HCT116 (cell line): ENCODE measurements around the gene GCK. TPM values are rescaled to one million over a fixed set of nuclear protein-coding genes. Genes with fewer than 3 reads are reported as not detected.

Source experiments
- ATAC-seq: fragments of 200-7000 bp; cut with Tn5 transposase; 2 replicates; pipeline ENCODE4 v1.9.1; 2020; ENCODE audit warnings: mild to moderate bottlenecking, moderate library complexity
- BruUV-seq: library from RNA; stranded (reverse); fragments of 400-500 nt; replicated peaks from 2 replicates; lab custom pipeline; 2021; lab: Mats Ljungman, UMichigan
- CTCF ChIA-PET: fragments of 300-600 bp; sonication (Branson Sonifier 250); formaldehyde crosslinking; loops from one replicate; lab custom pipeline; 2021; ENCODE audit warnings: antibody characterized with exemption; lab: Charles Lee
- POLR2A ChIA-PET: fragments of 300-600, 350-600 bp; sonication (Branson Sonifier 250); formaldehyde crosslinking; loops from one replicate; lab custom pipeline; 2021; ENCODE audit warnings: antibody characterized with exemption; lab: Charles Lee
- RAD21 ChIA-PET, 2 experiments: fragments of 300-600 bp; sonication (Branson Sonifier 250); formaldehyde crosslinking; loops; one replicate each; lab custom pipeline; 2023; ENCODE audit warnings: low total read pairs in 2 of 2; ENCODE audit not compliant: uncharacterized antibody in 2 of 2, unreplicated experiment in 2 of 2, low non-redundant PET in 1 of 2; lab: Charles Lee
- DNase-seq: peaks from one replicate; pipeline ENCODE4 v3.0.0-alpha.2; 2010; ENCODE audit warnings: low read depth, low spot score
- H2AFZ ChIP-seq: fragments of 200-600 bp; shearing (Covaris generic), sonication (generic); 2 replicates; pipeline ENCODE4 v1.6.1; 2017; ENCODE audit warnings: low read depth, mixed run types, mixed read lengths, antibody characterized with exemption, low read length; ENCODE audit not compliant: poor library complexity, severe bottlenecking
- H3K27ac ChIP-seq: 2 replicates; pipeline ENCODE4 v1.5.1; 2012; ENCODE audit warnings: low read depth, low read length
- H3K27me3 ChIP-seq: fragments of 200-600 bp; sonication (generic); 2 replicates; pipeline ENCODE4 v1.6.1; 2016; ENCODE audit warnings: mixed run types, low read length, mixed read lengths; ENCODE audit not compliant: insufficient read depth
- H3K36me3 ChIP-seq, 2 experiments: fragments of 200-500 bp in 1 of 2; fragments of 200-600 bp in 1 of 2; sonication (Bioruptor generic) in 1 of 2; sonication (generic) in 1 of 2; 2 replicates each; pipeline versions ENCODE4 v1.5.1 to v1.6.1; 2014 to 2016; ENCODE audit warnings: low read length in 2 of 2, inconsistent platforms in 1 of 2, mixed read lengths in 1 of 2, mixed run types in 1 of 2; ENCODE audit not compliant: insufficient read depth in 2 of 2, control insufficient read depth in 1 of 2
- H3K4me1 ChIP-seq, 2 experiments: fragments of 200-600 bp in 1 of 2; sonication (generic) in 1 of 2; 2 replicates each; pipeline versions ENCODE4 v1.5.1 to v1.6.1; 2012 to 2017; ENCODE audit warnings: low read length in 2 of 2, inconsistent platforms in 1 of 2, mild to moderate bottlenecking in 1 of 2, mixed read lengths in 1 of 2, mixed run types in 1 of 2, moderate library complexity in 1 of 2; ENCODE audit not compliant: insufficient read depth in 2 of 2, control insufficient read depth in 1 of 2
- H3K4me2 ChIP-seq: fragments of 200-600 bp; sonication (generic); 2 replicates; pipeline ENCODE4 v1.6.1; 2017; ENCODE audit warnings: mixed run types, low read length, mixed read lengths
- H3K4me3 ChIP-seq, 2 experiments: fragments of 200-600 bp in 1 of 2; sonication (generic) in 1 of 2; replicated peaks in 1 of 2; 2 replicates each; pipeline ENCODE4 v1.5.1; 2011 to 2016; ENCODE audit warnings: low read length in 2 of 2, control low read depth in 1 of 2, low read depth in 1 of 2, mild to moderate bottlenecking in 1 of 2, mixed read lengths in 1 of 2, mixed run types in 1 of 2
- H3K79me2 ChIP-seq: fragments of 200-600 bp; sonication (generic); 2 replicates; pipeline ENCODE4 v1.6.1; 2017; ENCODE audit warnings: mild to moderate bottlenecking, mixed run types, low read length, moderate library complexity, mixed read lengths; ENCODE audit not compliant: insufficient read depth
- H3K9ac ChIP-seq: fragments of 200-600 bp; sonication (generic); 2 replicates; pipeline ENCODE4 v1.6.1; 2016; ENCODE audit warnings: low read length, mixed read lengths
- H3K9me2 ChIP-seq: fragments of 200-600 bp; sonication (generic), shearing (Covaris generic); 2 replicates; pipeline ENCODE4 v1.6.1; 2017; ENCODE audit warnings: mixed run types, mild to moderate bottlenecking, moderate library complexity; ENCODE audit not compliant: insufficient read depth
- H3K9me3 ChIP-seq, 2 experiments: fragments of 200-500 bp in 1 of 2; fragments of 200-600 bp in 1 of 2; sonication (Bioruptor generic) in 1 of 2; sonication (generic) in 1 of 2; 2 replicates each; pipeline ENCODE4 v1.6.1; 2014 to 2017; ENCODE audit warnings: low read length in 2 of 2, mixed read lengths in 2 of 2, inconsistent platforms in 1 of 2, low read depth in 1 of 2, mild to moderate bottlenecking in 1 of 2, mixed run types in 1 of 2, moderate library complexity in 1 of 2; ENCODE audit not compliant: control insufficient read depth in 1 of 2, insufficient read depth in 1 of 2
- H4K20me1 ChIP-seq: fragments of 200-600 bp; sonication (generic), shearing (Covaris generic); 2 replicates; pipeline ENCODE4 v1.6.1; 2017; ENCODE audit warnings: mixed run types, mild to moderate bottlenecking, moderate library complexity; ENCODE audit not compliant: insufficient read depth
- ATF3 ChIP-seq: IDR thresholded peaks from 2 replicates; pipeline ENCODE4 v1.6.1; 2012
- CBX3 ChIP-seq: IDR thresholded peaks from 2 replicates; pipeline ENCODE4 v1.6.1; 2012; ENCODE audit warnings: low read depth
- EGR1 ChIP-seq: IDR thresholded peaks from 2 replicates; pipeline ENCODE4 v1.6.1; 2012; ENCODE audit warnings: low read depth
- ELF1 ChIP-seq: IDR thresholded peaks from 2 replicates; pipeline ENCODE4 v1.6.1; 2012; ENCODE audit warnings: low read depth, borderline replicate concordance
- EZH2phosphoT487 ChIP-seq: fragments of 200-600 bp; IDR thresholded peaks from 2 replicates; pipeline ENCODE4 v1.6.1; 2018; ENCODE audit warnings: antibody characterized with exemption, borderline replicate concordance
- JUND ChIP-seq: IDR thresholded peaks from 2 replicates; pipeline ENCODE4 v1.6.1; 2012
- MAX ChIP-seq: IDR thresholded peaks from 2 replicates; pipeline ENCODE4 v1.6.1; 2012
- POLR2A ChIP-seq: IDR thresholded peaks from 2 replicates; pipeline ENCODE4 v1.7.0; 2011; ENCODE audit warnings: borderline replicate concordance; ENCODE audit not compliant: insufficient read depth, insufficient read length; ENCODE audit errors: extremely low read depth
- REST ChIP-seq: IDR thresholded peaks from 2 replicates; pipeline ENCODE4 v1.6.1; 2012; ENCODE audit warnings: low read depth
- SIN3A ChIP-seq: IDR thresholded peaks from 2 replicates; pipeline ENCODE4 v1.6.1; 2012; ENCODE audit warnings: low read depth
- SP1 ChIP-seq: IDR thresholded peaks from 2 replicates; pipeline ENCODE4 v1.6.1; 2012; ENCODE audit warnings: low read depth
- SRF ChIP-seq: IDR thresholded peaks from 2 replicates; pipeline ENCODE4 v1.6.1; 2012; ENCODE audit warnings: low read depth
- YY1 ChIP-seq: IDR thresholded peaks from 2 replicates; pipeline ENCODE4 v1.6.1; 2011; ENCODE audit warnings: low read length, low read depth, moderate library complexity, mild to moderate bottlenecking; ENCODE audit not compliant: insufficient replicate concordance; ENCODE audit errors: extremely low read depth
- ZBTB33 ChIP-seq: IDR thresholded peaks from 2 replicates; pipeline ENCODE4 v1.6.1; 2011; ENCODE audit warnings: mild to moderate bottlenecking, low read length, moderate library complexity; ENCODE audit not compliant: insufficient replicate concordance; ENCODE audit errors: extremely low read depth
- intact Hi-C: fragments of 100-400 bp; cut with micrococcal nuclease; formaldehyde crosslinking; loops from 2 replicates; pipeline ENCODE4 v1.10.0; 2022
- total RNA-seq: library from RNA; stranded (reverse); gene quantifications from one replicate; pipeline ENCODE4 v1.2.1, GENCODE V29; 2021; ENCODE audit not compliant: unreplicated experiment

The GCK gene
- total RNA-seq, 1 experiment from 2014 or later: 0.34 TPM

GRCh38 chr7:44152971-44153947 is 36.0 kb downstream of the GCK start:
- ATAC-seq (no peak), DNase-seq (no peak)
- Histone ChIP-seq H3K9me3 (no peaks in the 10 kb centered on the region), H4K20me1 (no peaks in the 10 kb centered on the region), H3K79me2 (no peaks in the 10 kb centered on the region), H3K9me2 (no peaks in the 10 kb centered on the region), H3K9ac (no peak overlapping the region), H3K36me3 (no peaks in the 10 kb centered on the region), H3K4me1 (peaks cover 0 to 9% of the 10 kb centered on the region in 2 experiments; a peak in 2 of 4 replicates), H2AFZ (no peak overlapping the region), H3K27me3 (no peaks in the 10 kb centered on the region), H3K27ac (no peak overlapping the region), H3K4me2 (no peak overlapping the region), H3K4me3 (no peak overlapping the region)
- ChIA-PET RAD21 (no interaction called here), CTCF (no interaction called here), POLR2A (no interaction called here)
- intact Hi-C loops: no loop called here
- TF ChIP-seq CBX3 (no peak), MAX (no peak), REST (no peak), POLR2A (no peak), SRF (no peak), EGR1 (no peak), ELF1 (no peak), EZH2phosphoT487 (no peak), JUND (no peak), SIN3A (no peak), ZBTB33 (no peak), ATF3 (no peak), SP1 (no peak), YY1 (no peak)
- no TSS peak for BruUV-seq
